HCT116 (cell line): Measurements from ENCODE around the gene SBSN.

ENCODE experiments used
- CTCF ChIP-seq, 3 experiments: fragments of 200-600 bp in 1 of 3; sonication (generic) in 1 of 3; IDR thresholded peaks in 2 of 3; conservative IDR thresholded peaks in 1 of 3; 2 replicates each; pipeline ENCODE4 v1.5.1; 2012 to 2017; ENCODE audit warnings: low read depth in 2 of 3, low read length in 2 of 3, antibody characterized with exemption in 1 of 3, borderline replicate concordance in 1 of 3, control low read depth in 1 of 3, mild to moderate bottlenecking in 1 of 3, mixed read lengths in 1 of 3, mixed run types in 1 of 3, moderate library complexity in 1 of 3; ENCODE audit not compliant: insufficient read depth in 1 of 3
- EZH2 ChIP-seq: fragments of 200-600 bp; sonication (generic); IDR thresholded peaks from 2 replicates; pipeline ENCODE4 v1.6.1; 2017; ENCODE audit warnings: antibody characterized with exemption, mixed run types
- EZH2phosphoT487 ChIP-seq: fragments of 200-600 bp; IDR thresholded peaks from 2 replicates; pipeline ENCODE4 v1.6.1; 2018; ENCODE audit warnings: antibody characterized with exemption, borderline replicate concordance
- FOSL1 ChIP-seq: IDR thresholded peaks from 2 replicates; pipeline ENCODE4 v1.6.1; 2012; ENCODE audit warnings: low read depth
- MAX ChIP-seq: IDR thresholded peaks from 2 replicates; pipeline ENCODE4 v1.6.1; 2012
- POLR2A ChIP-seq: IDR thresholded peaks from 2 replicates; pipeline ENCODE4 v1.7.0; 2011; ENCODE audit warnings: borderline replicate concordance; ENCODE audit not compliant: insufficient read depth, insufficient read length; ENCODE audit errors: extremely low read depth
- RAD21 ChIP-seq: IDR thresholded peaks from 2 replicates; pipeline ENCODE4 v1.6.1; 2012; ENCODE audit warnings: low read depth, mild to moderate bottlenecking
- TCF7L2 ChIP-seq: IDR thresholded peaks from 2 replicates; pipeline ENCODE4 v1.7.0; 2011; ENCODE audit warnings: borderline replicate concordance, inconsistent platforms; ENCODE audit not compliant: insufficient read depth, insufficient read length; ENCODE audit errors: extremely low read depth
- YY1 ChIP-seq: IDR thresholded peaks from 2 replicates; pipeline ENCODE4 v1.6.1; 2011; ENCODE audit warnings: low read length, low read depth, moderate library complexity, mild to moderate bottlenecking; ENCODE audit not compliant: insufficient replicate concordance; ENCODE audit errors: extremely low read depth
- ZNF274 ChIP-seq: fragments of 200-500 bp; sonication (Bioruptor generic); IDR thresholded peaks from 2 replicates; pipeline ENCODE4 v1.6.1; 2014; ENCODE audit warnings: mild to moderate bottlenecking, low read depth, low read length, inconsistent platforms

GRCh38 chr19:35549879-35550523, 21.9 kb upstream of the SBSN start:
- no peak for TF ChIP-seq CTCF (IDR thresholded peaks at IDR 0.05 in 2 of 3, conservative IDR thresholded peaks at IDR 0.05 in 1 of 3; ENCODE audit: borderline replicate concordance in 1 of 3, insufficient read depth in 1 of 3, low read depth in 2 of 3, low read length in 2 of 3)
- TF ChIP-seq MAX = no peak
- TF ChIP-seq ZNF274 = no peak
- TF ChIP-seq POLR2A = no peak
- TF ChIP-seq YY1 = no peak
- TF ChIP-seq FOSL1 = no peak
- no peak for TF ChIP-seq EZH2phosphoT487
- no peak for TF ChIP-seq EZH2
- TF ChIP-seq RAD21 = no peak
- TF ChIP-seq TCF7L2 = no peak
